WERI-Rb-1 (cell line): ENCODE results near the gene RETREG2.

Experiments used
- DNase-seq: peaks from one replicate; pipeline ENCODE4 v3.0.0-alpha.2; 2020
- H3K27ac ChIP-seq: fragments of 250-450 bp; sonication (Bioruptor Pico); 2 replicates; pipeline ENCODE4 v1.5.1; 2020; ENCODE audit warnings: mild to moderate bottlenecking, moderate library complexity
- H3K27me3 ChIP-seq: fragments of 250-450 bp; sonication (Bioruptor Pico); 2 replicates; pipeline ENCODE4 v1.5.1; 2021; ENCODE audit warnings: mild to moderate bottlenecking, low read depth, moderate library complexity; ENCODE audit not compliant: insufficient read depth, severe bottlenecking
- H3K36me3 ChIP-seq: fragments of 250-450 bp; sonication (Bioruptor Pico); 2 replicates; pipeline ENCODE4 v1.5.1; 2020; ENCODE audit warnings: mild to moderate bottlenecking, moderate library complexity
- H3K4me3 ChIP-seq: 2 replicates; pipeline ENCODE4 v1.5.1; 2011; ENCODE audit warnings: low read depth, mild to moderate bottlenecking, control low read depth, low read length
- H3K9me3 ChIP-seq: fragments of 250-450 bp; sonication (Bioruptor Pico); 2 replicates; pipeline ENCODE4 v1.5.1; 2021; ENCODE audit warnings: mild to moderate bottlenecking, moderate library complexity; ENCODE audit not compliant: severe bottlenecking
- CTCF ChIP-seq: IDR thresholded peaks from 2 replicates; pipeline ENCODE4 v1.5.1; 2011; ENCODE audit warnings: low read depth, mild to moderate bottlenecking, control low read depth, inconsistent platforms, low read length

RETREG2 gene

GRCh38 chr2:219223831-219224610 lies 45.9 kb downstream of the RETREG2 start:
- H3K27me3 ChIP-seq, result no peaks in the 10 kb centered on the region
- no peak for TF ChIP-seq CTCF
- peaks cover 87% of the 10 kb centered on the region for H3K36me3 ChIP-seq
- no peak overlapping the region for H3K27ac ChIP-seq
- H3K9me3 ChIP-seq, result no peaks in the 10 kb centered on the region
- DNase-seq, result no peak
- no peak overlapping the region for H3K4me3 ChIP-seq

GRCh38 chr2:219225350-219225749 lies 47.3 kb downstream of the RETREG2 start:
- Histone ChIP-seq H3K4me3 (no peak overlapping the region), H3K27ac (no peak overlapping the region), H3K36me3 (peaks cover 77% of the 10 kb centered on the region), H3K9me3 (no peaks in the 10 kb centered on the region), H3K27me3 (no peaks in the 10 kb centered on the region)
- no peak for TF ChIP-seq CTCF
- DNase-seq, result no peak

- TF ChIP-seq CTCF, result no peak
- no peak for DNase-seq
- peak overlapping the region; percentile 88 for H3K4me3 ChIP-seq
- peaks cover 72% of the 10 kb centered on the region for H3K36me3 ChIP-seq
- H3K27me3 ChIP-seq, result no peaks in the 10 kb centered on the region
- H3K27ac ChIP-seq, result peak overlapping the region; percentile 95
- no peaks in the 10 kb centered on the region for H3K9me3 ChIP-seq
Observed at GRCh38 chr2:219228041-219228910, 50.2 kb downstream of the RETREG2 start.

GRCh38 chr2:219228911-219229304 lies 50.8 kb downstream of the RETREG2 start:
- no peaks in the 10 kb centered on the region for H3K9me3 ChIP-seq
- H3K36me3 ChIP-seq, result peaks cover 72% of the 10 kb centered on the region
- no peaks in the 10 kb centered on the region for H3K27me3 ChIP-seq
- peak overlapping the region; percentile 95 for H3K27ac ChIP-seq
- H3K4me3 ChIP-seq, result peak overlapping the region; percentile 88
- no peak for DNase-seq
- TF ChIP-seq CTCF, result no peak

- TF ChIP-seq CTCF, result no peak
- Histone ChIP-seq H3K4me3 (peak within 1 kb of the TSS; percentile 88), H3K36me3 (peaks cover 72% of the 10 kb centered on the region), H3K27me3 (no peaks in the 10 kb centered on the region), H3K27ac (peak within 1 kb of the TSS; percentile 95), H3K9me3 (no peaks in the 10 kb centered on the region)
- DNase-seq, result peak; percentile 99
Observed at GRCh38 chr2:219229305-219230058, 51.4 kb downstream of the RETREG2 start, which contains the start of the genes ANKZF1 and ATG9A. ANKZF1 (plus strand) TSS chr2:219229806; CDS start chr2:219230258, 452 bp downstream. ATG9A (minus strand) TSS chr2:219229636; CDS start chr2:219228024, 1,612 bp downstream.
